Posterior vena cava (tissue), 2 donors: ENCODE data around the gene BTD. TPM values are rescaled to one million over a fixed set of nuclear protein-coding genes. Genes with fewer than 3 reads are reported as not detected.

Experiments
- DNase-seq: peaks from one replicate; pipeline ENCODE4 v3.0.0-alpha.2; 2020; ENCODE audit warnings: low spot score
- intact Hi-C, 2 donors: fragments of 100-400 bp; cut with DNase I; formaldehyde crosslinking; loops; one replicate each; pipeline versions ENCODE4 v1.14.1 to v1.14.2; 2022 to 2023
- microRNA-seq, 2 donors: library from miRNA; unstranded; fragments of <30 nt; microRNA quantifications; one replicate each; pipeline ENCODE4 v1.2.0, GENCODE V29; 2020 to 2021; ENCODE audit warnings: borderline microRNAs expressed in 2 of 2
- total RNA-seq, 2 donors: library from RNA; stranded (reverse); fragmentation: NEBNext Ultra II Directional; extraction: Animal tissue kit (Norgen Biotek cat#: 25700); gene quantifications; one replicate each; pipeline ENCODE4 v1.2.1, GENCODE V29; 2021
- donor health status: DM: yes; HTN: yes; CAD: no.
- donor health status: DM: yes; HTN: yes; CAD: no.

The BTD gene
- total RNA-seq, 2 donors from 2014 or later = 13.3 to 18.1 TPM

DNA sequence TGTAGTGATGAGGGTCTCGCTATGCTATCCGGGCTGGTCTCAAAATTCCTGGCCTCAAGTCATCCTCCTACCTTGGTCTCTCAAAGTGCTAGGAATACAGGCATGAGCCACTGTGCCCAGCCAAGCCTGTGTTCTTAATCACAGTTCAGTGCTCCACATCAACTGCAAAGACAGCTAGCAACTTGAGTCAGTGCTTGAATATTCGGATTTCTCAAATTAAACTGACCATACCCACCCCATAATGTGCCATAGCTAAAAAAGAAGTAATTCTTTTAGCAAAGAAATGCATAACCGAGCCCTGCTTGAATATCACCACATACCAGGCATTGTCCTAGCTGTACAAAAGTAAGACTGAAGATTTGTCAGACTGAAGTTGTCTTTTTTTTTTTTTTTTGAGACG lies 89.2 kb downstream of the BTD start:
- intact Hi-C loops = no loop called here

GRCh38 chr3:15693355-15693754 lies 91.8 kb downstream of the BTD start:
- intact Hi-C loops = no loop called here
- no peak for DNase-seq

More for the DNA sequence above, 89.2 kb downstream of the BTD start:
- DNase-seq = no peak

- intact Hi-C loops = no loop called here
- DNase-seq = no peak
Observed at GRCh38 chr3:15694628-15695027, 93.1 kb downstream of the BTD start.

Small RNA genes within 50 kb of the gene (microRNA-seq; reads per million reads assigned to microRNA genes)
- 0 reads per million in 2 donors for gene MIR3134

Other genes with a start within 250 kb of the BTD start
- gene METTL6, start 174.2 kb upstream of the BTD start, total RNA-seq = 10 to 100 TPM; 10.6 to 11.1 TPM
- 10 to 100 TPM; 15.3 to 16.7 TPM for gene EAF1, start 174.1 kb upstream of the BTD start, total RNA-seq
- gene COLQ, start 80.0 kb upstream of the BTD start, total RNA-seq = 1 to 10 TPM; 2.2 to 2.8 TPM
- gene HACL1, start 176 bp upstream of the BTD start, total RNA-seq = 10 to 100 TPM; 18.5 to 21.2 TPM
- gene ANKRD28, start 196.2 kb downstream of the BTD start, total RNA-seq = 10 to 100 TPM; 40.9 to 45.0 TPM